HG02759 (cell line): Measurements from ENCODE around the gene GTF3C5.

ENCODE experiments used
- ATAC-seq: cut with Tn5 transposase; IDR thresholded peaks from one replicate; pipeline ENCODE4 v1.9.1; 2021; ENCODE audit warnings: mild to moderate bottlenecking, moderate library complexity; ENCODE audit not compliant: unreplicated experiment

GTF3C5 gene

DNA sequence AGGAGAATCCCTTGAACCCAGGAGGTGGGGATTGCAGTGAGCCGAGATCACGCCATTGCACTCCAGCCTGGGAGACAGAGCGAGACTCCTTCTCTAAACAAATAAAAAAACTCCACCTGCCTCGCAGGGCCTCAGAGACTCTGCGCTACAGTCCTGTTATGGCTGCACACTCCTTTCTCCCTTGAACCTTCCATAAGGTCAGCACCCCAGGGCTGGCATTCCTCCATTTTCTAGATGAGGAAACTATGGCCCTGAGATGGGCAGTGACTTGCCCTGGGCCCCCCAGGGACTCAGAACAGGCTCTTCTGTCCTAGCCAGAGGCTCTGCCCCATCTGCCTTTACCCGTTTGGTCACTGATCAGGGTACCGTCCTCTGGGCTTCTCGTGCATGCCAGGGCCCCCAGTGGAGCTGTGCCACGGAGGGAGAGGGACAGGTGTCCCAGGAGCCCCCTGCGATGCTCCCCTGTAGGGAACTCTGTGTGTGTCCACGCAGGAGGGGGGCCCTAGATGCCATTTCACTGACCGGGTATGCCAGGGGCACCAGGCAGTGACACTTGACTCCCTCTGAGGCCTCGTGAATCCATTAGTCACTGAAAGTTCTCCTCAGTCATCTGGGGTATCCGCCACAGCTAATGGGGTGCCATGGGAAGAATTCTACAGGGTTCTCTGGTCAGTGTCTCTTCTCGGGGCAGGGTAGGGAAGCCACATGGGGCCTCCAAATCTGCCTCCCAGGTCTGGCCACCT lies 74.1 kb downstream of the GTF3C5 start:
- no peak for ATAC-seq

DNA sequence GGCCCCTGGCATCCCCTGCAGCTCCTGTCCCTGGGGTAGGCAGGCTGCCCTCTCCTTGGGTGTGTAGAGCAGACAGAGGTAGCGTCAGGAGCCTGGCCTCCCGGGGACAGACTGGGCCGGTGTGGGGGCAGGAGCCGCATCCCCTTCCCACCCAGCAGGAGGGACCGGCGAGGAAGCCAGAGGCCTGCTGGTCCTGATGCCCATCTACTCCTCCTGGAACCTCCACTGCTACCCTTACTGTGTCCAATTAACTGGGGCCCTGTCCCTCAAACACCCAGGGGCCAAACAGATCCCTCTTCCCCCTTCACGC lies 74.6 kb downstream of the GTF3C5 start:
- ATAC-seq: no peak

DNA sequence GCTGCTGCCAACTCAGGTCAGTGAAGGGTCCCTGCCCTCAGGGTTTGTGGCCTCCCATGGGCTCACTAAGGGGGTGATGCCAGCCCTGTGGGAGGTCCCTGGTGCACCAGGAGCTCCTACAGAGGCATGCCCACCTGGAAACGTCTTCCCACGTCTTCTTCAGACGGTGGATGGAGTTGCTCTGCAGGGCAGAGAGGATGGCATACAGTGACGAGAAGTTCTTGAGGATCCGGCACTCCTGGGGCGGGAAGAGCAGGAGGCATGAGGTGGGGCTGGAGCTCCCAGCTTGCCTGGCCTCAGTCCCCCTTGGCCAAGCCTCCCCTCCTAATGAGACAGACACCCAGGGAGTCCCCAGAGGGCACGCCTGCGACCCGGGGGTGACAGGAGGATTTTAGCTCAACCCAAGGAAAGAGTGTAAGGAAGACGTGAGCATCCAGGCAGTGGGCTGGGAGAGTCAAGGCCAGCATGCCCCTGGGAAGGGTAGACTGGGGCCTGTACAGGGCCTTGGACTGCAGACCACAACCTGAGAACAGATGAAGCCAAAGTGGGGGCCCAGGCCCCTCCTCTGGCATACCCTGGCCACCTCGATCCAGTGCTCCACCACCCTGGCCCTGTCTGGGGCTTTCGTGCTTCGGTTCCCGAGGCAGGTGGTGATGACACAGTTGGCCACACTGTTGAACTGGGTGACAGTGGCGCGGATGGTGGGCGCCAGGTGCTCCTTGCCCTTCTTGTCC lies 75.9 kb downstream of the GTF3C5 start:
- ATAC-seq: no peak

DNA sequence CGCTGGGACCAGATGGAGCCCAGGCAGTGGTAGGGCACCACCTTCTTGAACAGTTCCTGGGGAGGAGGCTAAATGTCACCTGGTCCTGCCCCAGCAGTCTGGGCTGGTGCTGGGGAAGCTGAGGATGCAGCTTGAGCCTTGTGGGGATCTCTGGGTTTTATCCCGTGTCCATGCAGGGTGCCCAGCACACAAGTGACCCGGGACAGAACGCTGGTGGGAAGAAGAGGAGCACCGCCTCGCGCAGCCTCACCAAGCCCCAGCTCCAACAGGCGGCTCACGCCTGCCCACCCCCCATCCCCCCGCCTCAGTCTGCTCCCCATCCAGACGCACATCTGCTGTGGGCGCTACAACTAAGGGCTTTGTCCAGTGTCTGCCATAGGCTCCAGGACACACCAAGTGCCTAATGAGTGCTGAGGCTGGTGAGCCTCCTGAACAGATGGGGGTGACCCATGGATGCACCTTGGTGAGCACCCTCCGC lies 76.5 kb downstream of the GTF3C5 start:
- no peak for ATAC-seq
